ENCODE data around the gene SH3PXD2A.

GRCh38 chr10:103692436-103692951, 162.9 kb downstream of the SH3PXD2A start:
- TF ChIP-seq CTCF (IDR thresholded peaks at IDR 0.05; ENCODE audit: borderline replicate concordance, extremely low read depth, low read length, poor library complexity, severe bottlenecking) (no peak), EZH2 (IDR thresholded peaks at IDR 0.05; ENCODE audit: borderline replicate concordance, low read depth, low read length, severe bottlenecking) (no peak)

Measured in DND-41 (cell line).